ENCODE results near the gene RB1. TPM values are rescaled to one million over a fixed set of nuclear protein-coding genes. Genes with fewer than 3 reads are reported as not detected.

The RB1 gene
- polyA plus RNA-seq, 3 donors = 18.4 to 38.8 (median 29.9) TPM

GRCh38 chr13:48434200-48434599 is 130.6 kb downstream of the RB1 start:
- H3K36me3 Mint-ChIP-seq = peaks cover 12 to 14% of the 10 kb centered on the region in 2 donors
- peak overlapping the region in 1 of 7 donors; percentile 65 for H3K27ac Mint-ChIP-seq
- no peaks in the 10 kb centered on the region for H3K27me3 Mint-ChIP-seq (ENCODE audit: low read depth in 3 of 3)
- H3K9me3 ChIP-seq (replicated peaks in 1 of 2; ENCODE audit: control insufficient read depth in 1 of 2, insufficient read depth in 1 of 2, low read length in 2 of 2) = no peaks in the 10 kb centered on the region
- H3K79me2 ChIP-seq (ENCODE audit: insufficient read depth, low read length) = peaks cover 9% of the 10 kb centered on the region
- peaks cover 25% of the 10 kb centered on the region for H3K4me1 Mint-ChIP-seq
- H3K4me1 ChIP-seq (ENCODE audit: control insufficient read depth in 1 of 2, insufficient read depth in 2 of 2, low read length in 2 of 2) = peaks cover 11 to 28% of the 10 kb centered on the region in 2 donors
- peaks cover 0 to 4% of the 10 kb centered on the region in 2 donors for H3K36me3 ChIP-seq (replicated peaks in 1 of 2; ENCODE audit: control insufficient read depth in 1 of 2, insufficient read depth in 2 of 2, low read length in 2 of 2)
- TF ChIP-seq CTCF (IDR thresholded peaks at IDR 0.05) = no peak
- no peak overlapping the region for H3K4me3 Mint-ChIP-seq
- DNase-seq = no peak
- intact Hi-C loops (cut with micrococcal nuclease) = no loop called here
- no peak overlapping the region for H3K4me2 ChIP-seq (replicated peaks; ENCODE audit: extremely low read depth, low read length, poor library complexity, severe bottlenecking)
- WGBS (ENCODE audit: insufficient coverage) = no CpG with 5 or more reads among the region's 3 CpGs
- no peaks in the 10 kb centered on the region for H3K9me3 Mint-ChIP-seq
- H3K27me3 ChIP-seq (ENCODE audit: control insufficient read depth in 2 of 2, insufficient read depth in 2 of 2, low read length in 2 of 2) = no peaks in the 10 kb centered on the region
- no peak overlapping the region for H3K4me3 ChIP-seq (replicated peaks in 1 of 3; ENCODE audit: low read depth in 2 of 3, low read length in 3 of 3)
- H3K27ac ChIP-seq (ENCODE audit: low read depth in 1 of 2, low read length in 2 of 2) = no peak overlapping the region
- H4K20me1 ChIP-seq (ENCODE audit: insufficient read depth, low read length) = no peaks in the 10 kb centered on the region
- no peak overlapping the region for H2AFZ ChIP-seq (ENCODE audit: insufficient read depth, low read depth, low read length, poor library complexity, severe bottlenecking)
- H3K9ac ChIP-seq (ENCODE audit: insufficient read depth, low read length, poor library complexity, severe bottlenecking) = no peak overlapping the region

- no peak for DNase-seq
- Mint-ChIP-seq H3K27me3 (ENCODE audit: low read depth in 3 of 3) (no peaks in the 10 kb centered on the region), H3K4me3 (peak overlapping the region; percentile 12 to 49), H3K9me3 (no peaks in the 10 kb centered on the region), H3K27ac (peak overlapping the region; percentile 59 to 83 (median 79)), H3K36me3 (peaks cover 13 to 16% of the 10 kb centered on the region in 2 donors), H3K4me1 (peaks cover 25% of the 10 kb centered on the region)
- H3K4me3 ChIP-seq (replicated peaks in 1 of 3; ENCODE audit: low read depth in 2 of 3, low read length in 3 of 3) = peak overlapping the region in 1 of 3 experiments; percentile 36
- H3K9me3 ChIP-seq (replicated peaks in 1 of 2; ENCODE audit: control insufficient read depth in 1 of 2, insufficient read depth in 1 of 2, low read length in 2 of 2) = no peaks in the 10 kb centered on the region
- H4K20me1 ChIP-seq (ENCODE audit: insufficient read depth, low read length) = no peaks in the 10 kb centered on the region
- WGBS (ENCODE audit: insufficient coverage) = no CpG with 5 or more reads among the region's 2 CpGs
- H3K4me1 ChIP-seq (ENCODE audit: control insufficient read depth in 1 of 2, insufficient read depth in 2 of 2, low read length in 2 of 2) = peaks cover 11 to 28% of the 10 kb centered on the region in 2 donors
- TF ChIP-seq CTCF (IDR thresholded peaks at IDR 0.05) = no peak
- intact Hi-C loops (cut with micrococcal nuclease) = no loop called here
- H3K9ac ChIP-seq (ENCODE audit: insufficient read depth, low read length, poor library complexity, severe bottlenecking) = no peak overlapping the region
- peak overlapping the region; percentile 48 for H2AFZ ChIP-seq (ENCODE audit: insufficient read depth, low read depth, low read length, poor library complexity, severe bottlenecking)
- peaks cover 9% of the 10 kb centered on the region for H3K79me2 ChIP-seq (ENCODE audit: insufficient read depth, low read length)
- peak overlapping the region; percentile 28 to 74 for H3K27ac ChIP-seq (ENCODE audit: low read depth in 1 of 2, low read length in 2 of 2)
- peaks cover 0 to 4% of the 10 kb centered on the region in 2 donors for H3K36me3 ChIP-seq (replicated peaks in 1 of 2; ENCODE audit: control insufficient read depth in 1 of 2, insufficient read depth in 2 of 2, low read length in 2 of 2)
- H3K27me3 ChIP-seq (ENCODE audit: control insufficient read depth in 2 of 2, insufficient read depth in 2 of 2, low read length in 2 of 2) = no peaks in the 10 kb centered on the region
- peak overlapping the region; percentile 45 for H3K4me2 ChIP-seq (replicated peaks; ENCODE audit: extremely low read depth, low read length, poor library complexity, severe bottlenecking)
Measured at GRCh38 chr13:48436661-48437288, 133.2 kb downstream of the RB1 start.
